ENCODE data around the gene ITIH5. TPM values are rescaled to one million over a fixed set of nuclear protein-coding genes. Genes with fewer than 3 reads are reported as not detected.

ITIH5 gene
- total and polyA plus RNA-seq, 2 of the 8 experiments (the other 6 are each of a cell fraction or from before 2014, with no cell fraction given): 5.8 to 7.6 TPM

- TF ChIP-seq, protein P1, sequence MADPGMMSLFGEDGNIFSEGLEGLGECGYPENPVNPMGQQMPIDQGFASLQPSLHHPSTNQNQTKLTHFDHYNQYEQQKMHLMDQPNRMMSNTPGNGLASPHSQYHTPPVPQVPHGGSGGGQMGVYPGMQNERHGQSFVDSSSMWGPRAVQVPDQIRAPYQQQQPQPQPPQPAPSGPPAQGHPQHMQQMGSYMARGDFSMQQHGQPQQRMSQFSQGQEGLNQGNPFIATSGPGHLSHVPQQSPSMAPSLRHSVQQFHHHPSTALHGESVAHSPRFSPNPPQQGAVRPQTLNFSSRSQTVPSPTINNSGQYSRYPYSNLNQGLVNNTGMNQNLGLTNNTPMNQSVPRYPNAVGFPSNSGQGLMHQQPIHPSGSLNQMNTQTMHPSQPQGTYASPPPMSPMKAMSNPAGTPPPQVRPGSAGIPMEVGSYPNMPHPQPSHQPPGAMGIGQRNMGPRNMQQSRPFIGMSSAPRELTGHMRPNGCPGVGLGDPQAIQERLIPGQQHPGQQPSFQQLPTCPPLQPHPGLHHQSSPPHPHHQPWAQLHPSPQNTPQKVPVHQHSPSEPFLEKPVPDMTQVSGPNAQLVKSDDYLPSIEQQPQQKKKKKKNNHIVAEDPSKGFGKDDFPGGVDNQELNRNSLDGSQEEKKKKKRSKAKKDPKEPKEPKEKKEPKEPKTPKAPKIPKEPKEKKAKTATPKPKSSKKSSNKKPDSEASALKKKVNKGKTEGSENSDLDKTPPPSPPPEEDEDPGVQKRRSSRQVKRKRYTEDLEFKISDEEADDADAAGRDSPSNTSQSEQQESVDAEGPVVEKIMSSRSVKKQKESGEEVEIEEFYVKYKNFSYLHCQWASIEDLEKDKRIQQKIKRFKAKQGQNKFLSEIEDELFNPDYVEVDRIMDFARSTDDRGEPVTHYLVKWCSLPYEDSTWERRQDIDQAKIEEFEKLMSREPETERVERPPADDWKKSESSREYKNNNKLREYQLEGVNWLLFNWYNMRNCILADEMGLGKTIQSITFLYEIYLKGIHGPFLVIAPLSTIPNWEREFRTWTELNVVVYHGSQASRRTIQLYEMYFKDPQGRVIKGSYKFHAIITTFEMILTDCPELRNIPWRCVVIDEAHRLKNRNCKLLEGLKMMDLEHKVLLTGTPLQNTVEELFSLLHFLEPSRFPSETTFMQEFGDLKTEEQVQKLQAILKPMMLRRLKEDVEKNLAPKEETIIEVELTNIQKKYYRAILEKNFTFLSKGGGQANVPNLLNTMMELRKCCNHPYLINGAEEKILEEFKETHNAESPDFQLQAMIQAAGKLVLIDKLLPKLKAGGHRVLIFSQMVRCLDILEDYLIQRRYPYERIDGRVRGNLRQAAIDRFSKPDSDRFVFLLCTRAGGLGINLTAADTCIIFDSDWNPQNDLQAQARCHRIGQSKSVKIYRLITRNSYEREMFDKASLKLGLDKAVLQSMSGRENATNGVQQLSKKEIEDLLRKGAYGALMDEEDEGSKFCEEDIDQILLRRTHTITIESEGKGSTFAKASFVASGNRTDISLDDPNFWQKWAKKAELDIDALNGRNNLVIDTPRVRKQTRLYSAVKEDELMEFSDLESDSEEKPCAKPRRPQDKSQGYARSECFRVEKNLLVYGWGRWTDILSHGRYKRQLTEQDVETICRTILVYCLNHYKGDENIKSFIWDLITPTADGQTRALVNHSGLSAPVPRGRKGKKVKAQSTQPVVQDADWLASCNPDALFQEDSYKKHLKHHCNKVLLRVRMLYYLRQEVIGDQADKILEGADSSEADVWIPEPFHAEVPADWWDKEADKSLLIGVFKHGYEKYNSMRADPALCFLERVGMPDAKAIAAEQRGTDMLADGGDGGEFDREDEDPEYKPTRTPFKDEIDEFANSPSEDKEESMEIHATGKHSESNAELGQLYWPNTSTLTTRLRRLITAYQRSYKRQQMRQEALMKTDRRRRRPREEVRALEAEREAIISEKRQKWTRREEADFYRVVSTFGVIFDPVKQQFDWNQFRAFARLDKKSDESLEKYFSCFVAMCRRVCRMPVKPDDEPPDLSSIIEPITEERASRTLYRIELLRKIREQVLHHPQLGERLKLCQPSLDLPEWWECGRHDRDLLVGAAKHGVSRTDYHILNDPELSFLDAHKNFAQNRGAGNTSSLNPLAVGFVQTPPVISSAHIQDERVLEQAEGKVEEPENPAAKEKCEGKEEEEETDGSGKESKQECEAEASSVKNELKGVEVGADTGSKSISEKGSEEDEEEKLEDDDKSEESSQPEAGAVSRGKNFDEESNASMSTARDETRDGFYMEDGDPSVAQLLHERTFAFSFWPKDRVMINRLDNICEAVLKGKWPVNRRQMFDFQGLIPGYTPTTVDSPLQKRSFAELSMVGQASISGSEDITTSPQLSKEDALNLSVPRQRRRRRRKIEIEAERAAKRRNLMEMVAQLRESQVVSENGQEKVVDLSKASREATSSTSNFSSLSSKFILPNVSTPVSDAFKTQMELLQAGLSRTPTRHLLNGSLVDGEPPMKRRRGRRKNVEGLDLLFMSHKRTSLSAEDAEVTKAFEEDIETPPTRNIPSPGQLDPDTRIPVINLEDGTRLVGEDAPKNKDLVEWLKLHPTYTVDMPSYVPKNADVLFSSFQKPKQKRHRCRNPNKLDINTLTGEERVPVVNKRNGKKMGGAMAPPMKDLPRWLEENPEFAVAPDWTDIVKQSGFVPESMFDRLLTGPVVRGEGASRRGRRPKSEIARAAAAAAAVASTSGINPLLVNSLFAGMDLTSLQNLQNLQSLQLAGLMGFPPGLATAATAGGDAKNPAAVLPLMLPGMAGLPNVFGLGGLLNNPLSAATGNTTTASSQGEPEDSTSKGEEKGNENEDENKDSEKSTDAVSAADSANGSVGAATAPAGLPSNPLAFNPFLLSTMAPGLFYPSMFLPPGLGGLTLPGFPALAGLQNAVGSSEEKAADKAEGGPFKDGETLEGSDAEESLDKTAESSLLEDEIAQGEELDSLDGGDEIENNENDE (IDR thresholded peaks at IDR 0.05; ENCODE audit: insufficient replicate concordance, low read length): no peak
- TF ChIP-seq CBX5 (IDR thresholded peaks at IDR 0.05; ENCODE audit: low read depth, low read length) (no peak), FOSL1 (IDR thresholded peaks at IDR 0.05; ENCODE audit: insufficient read depth, low read depth, low read length) (no peak), SP1 (IDR thresholded peaks at IDR 0.05; ENCODE audit: low read depth, low read length) (no peak), CREB1 (IDR thresholded peaks at IDR 0.05) (no peak), TEAD4 (IDR thresholded peaks at IDR 0.05; ENCODE audit: low read depth, low read length) (no peak), SP2 (IDR thresholded peaks at IDR 0.05; ENCODE audit: low read length) (no peak), NANOG (IDR thresholded peaks at IDR 0.05; ENCODE audit: insufficient read depth, low read depth, low read length, poor library complexity, severe bottlenecking) (no peak), BACH1 (IDR thresholded peaks at IDR 0.05; ENCODE audit: low read length) (no peak), CHD1 (IDR thresholded peaks at IDR 0.05; ENCODE audit: low read depth, low read length) (no peak), POLR2AphosphoS5 (IDR thresholded peaks at IDR 0.05; ENCODE audit: low read depth, low read length) (no peak), TBP (IDR thresholded peaks at IDR 0.05; ENCODE audit: low read depth, low read length) (no peak), NRF1 (IDR thresholded peaks at IDR 0.05; ENCODE audit: low read depth, low read length) (no peak), KDM5A (IDR thresholded peaks at IDR 0.05; ENCODE audit: low read length) (no peak)
Measured at GRCh38 chr10:7659560-7659959, 7.2 kb downstream of the ITIH5 start (continued).

Data from H1 (cell line).